ENCODE measurements around the gene TIMP3.
A peak's percentile ranks its signal among the peaks of the same experiment; 100 is the strongest.

Gene TIMP3

DNA sequence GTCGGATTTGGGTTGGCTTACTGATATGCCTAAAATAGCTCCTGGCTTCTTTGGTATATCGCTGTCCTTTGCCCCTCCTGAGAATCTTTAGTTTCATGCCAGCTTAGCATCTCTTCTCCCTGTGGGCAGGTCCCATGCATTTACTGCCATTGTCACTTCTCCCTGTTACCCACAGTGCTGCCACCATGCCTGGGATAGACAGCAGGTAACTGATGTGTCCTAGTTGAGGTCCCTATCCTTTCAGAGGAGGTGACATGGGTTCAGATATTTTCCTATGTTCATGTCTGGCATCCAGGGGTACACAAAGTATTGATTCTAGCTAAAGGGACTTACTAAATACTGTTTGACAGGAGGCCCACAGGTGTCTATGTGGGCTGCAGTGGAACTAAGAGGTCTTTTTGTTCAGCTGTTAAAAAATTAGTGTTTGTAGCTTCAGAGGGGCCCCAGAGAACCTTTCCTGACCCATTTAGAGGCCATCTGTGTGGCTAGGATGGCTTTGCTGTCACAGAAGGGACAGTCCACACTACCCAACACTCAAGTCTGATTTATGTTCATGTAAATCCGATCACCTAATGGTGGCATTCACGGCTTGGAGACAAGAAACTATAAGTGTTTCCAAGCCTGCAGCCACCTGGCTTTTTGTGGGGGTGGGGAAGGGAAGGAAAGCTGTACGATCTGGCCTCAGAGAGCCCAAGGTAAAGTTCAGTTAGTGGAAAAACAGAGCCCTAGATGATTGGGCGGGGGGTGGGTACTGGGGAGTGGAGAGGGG, 8.5 kb downstream of the TIMP3 start:
- no peak for DNase-seq

DNA sequence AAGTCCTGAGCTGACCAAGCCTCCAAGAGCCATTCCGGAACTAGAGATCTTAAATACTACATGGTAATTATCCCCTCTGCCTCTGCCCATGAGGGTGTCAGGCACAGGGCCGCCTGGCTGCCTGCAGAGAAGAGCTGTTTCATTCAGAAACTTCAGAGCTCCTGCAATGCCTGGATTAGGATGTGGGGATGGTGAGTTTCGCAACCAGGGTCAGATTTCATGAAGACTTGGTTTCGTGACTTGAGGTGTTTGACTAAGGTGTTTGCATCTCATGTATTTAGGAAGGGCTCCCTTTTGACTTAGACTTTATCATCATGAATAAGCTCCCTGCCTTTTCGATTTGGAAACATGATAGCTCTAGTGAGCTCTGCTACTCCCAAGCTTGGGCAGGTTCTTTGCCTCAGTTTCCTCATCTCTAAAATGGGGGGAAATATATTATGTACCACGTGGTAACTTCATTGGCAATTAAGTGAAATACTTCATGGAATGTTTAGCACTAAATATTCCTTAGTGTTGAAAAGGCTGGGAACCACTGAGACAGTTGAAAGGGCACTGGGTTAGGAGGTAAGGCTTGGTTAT, 9.1 kb downstream of the TIMP3 start:
- no peak for DNase-seq

DNA sequence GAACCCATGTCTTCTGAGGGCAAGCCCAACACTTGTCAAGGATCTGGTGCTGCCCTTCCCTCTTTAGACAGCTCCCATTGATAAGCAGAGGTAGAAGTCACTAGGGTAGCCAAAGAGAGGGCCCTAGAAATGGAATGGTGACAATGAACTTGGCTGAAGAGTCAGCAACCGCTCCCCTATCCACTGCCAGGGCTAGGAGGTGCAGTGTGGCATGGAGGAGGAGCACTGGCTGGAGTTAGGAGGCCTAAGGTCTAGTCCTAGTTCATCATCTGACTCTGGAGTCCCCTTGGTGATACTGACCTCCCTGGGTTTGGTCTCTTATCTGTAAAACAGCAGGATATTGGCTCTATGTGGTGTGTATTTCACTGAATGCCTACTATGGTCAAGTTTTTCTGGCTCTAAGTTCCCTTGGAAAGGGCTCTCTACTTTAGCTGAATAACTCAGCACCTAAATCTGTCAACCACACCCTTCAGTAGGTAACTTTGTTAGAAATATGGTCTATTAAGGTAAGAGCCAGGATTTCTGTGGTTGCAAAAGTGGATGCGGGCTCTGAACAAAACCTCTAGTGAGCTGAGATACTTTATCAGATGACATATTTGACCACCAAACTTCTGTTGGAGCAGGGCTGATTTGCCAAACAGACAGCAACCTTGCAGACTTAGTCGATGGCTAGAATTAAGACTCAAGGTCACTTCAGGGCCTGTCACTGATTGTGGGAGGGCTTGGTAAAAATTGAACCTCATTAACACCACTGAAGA, 10.5 kb downstream of the TIMP3 start:
- no peak for DNase-seq

- no peak for DNase-seq
These were observed 12.9 kb downstream of the TIMP3 start for GRCh38 chr22:32814285-32814860.

DNA sequence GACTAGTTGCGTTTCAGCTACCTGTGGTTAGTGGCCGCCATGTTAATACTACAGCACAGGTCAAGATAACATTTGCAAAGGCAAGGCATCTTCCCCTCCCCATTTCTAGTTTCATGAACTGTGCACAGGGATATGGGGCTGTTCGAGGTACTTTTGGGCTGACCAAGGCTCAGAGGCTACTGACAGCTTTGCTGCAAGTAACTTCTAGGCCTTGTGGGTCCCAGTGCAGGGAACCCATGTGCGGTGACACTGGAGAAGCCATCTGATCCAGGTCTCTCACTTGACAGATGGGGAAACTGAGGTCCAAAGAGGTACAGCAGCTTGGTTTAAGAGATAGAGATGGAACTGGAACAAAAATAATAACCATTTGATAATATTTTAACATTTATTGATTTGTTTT, 13.6 kb downstream of the TIMP3 start:
- no peak for DNase-seq

GRCh38 chr22:32815943-32816342, 14.4 kb downstream of the TIMP3 start:
- no peak for DNase-seq

GRCh38 chr22:32817137-32817730, 15.7 kb downstream of the TIMP3 start:
- no peak for DNase-seq

- DNase-seq = no peak
These were observed 17.1 kb downstream of the TIMP3 start for GRCh38 chr22:32818446-32819115.

- DNase-seq = no peak
These were observed 17.6 kb downstream of the TIMP3 start for GRCh38 chr22:32819120-32819519.

DNA sequence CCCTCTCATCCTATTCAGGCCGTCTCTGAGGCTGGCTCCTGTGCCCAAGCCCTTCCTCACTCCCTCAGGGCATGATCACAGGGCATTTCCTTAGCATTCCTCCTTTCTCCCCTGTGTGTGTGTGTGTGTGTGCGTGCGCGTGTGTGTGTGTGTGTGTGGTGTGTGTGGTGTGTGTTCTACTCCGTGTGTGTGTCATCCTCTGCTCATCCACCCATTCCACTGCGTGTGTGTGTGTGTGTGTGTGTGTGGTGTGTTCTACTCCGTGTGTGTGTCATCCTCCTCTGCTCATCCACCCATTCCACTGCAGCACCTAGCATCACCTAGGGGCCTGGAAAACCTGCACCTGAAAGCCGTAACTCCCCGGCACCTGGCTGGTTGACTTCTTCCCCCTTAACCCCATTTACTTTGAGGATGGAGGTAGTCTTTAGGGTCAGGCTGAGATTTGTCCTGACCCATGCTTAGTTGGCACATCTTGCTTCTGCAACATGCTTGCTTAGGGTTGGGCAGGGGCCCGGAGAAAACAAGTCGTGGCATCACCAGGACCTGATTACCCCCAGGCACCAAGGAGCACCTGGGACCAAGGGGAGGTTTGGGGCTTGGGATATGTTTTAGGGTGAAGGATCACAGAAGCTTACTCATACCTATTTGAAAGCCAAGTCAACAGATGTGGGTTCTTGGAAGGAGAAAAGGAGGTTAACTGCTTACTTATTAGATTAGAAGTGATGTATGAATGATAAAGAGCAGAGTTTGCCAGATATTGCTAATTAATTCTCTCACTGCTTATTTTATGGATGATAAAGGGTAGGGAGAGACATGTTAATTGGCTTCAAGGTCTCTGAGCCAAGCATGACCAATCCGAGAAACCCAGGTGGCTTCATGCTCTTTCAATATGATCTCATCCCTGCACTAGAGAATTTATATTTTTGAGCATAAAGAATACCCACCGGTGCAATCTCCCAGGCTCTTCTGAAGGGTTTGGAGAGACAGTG, 18.9 kb downstream of the TIMP3 start:
- no peak for DNase-seq

- no peak for DNase-seq
These were observed 20.8 kb downstream of the TIMP3 start for GRCh38 chr22:32822179-32822877.

GRCh38 chr22:32823024-32823730, 21.7 kb downstream of the TIMP3 start:
- DNase-seq = no peak

DNA sequence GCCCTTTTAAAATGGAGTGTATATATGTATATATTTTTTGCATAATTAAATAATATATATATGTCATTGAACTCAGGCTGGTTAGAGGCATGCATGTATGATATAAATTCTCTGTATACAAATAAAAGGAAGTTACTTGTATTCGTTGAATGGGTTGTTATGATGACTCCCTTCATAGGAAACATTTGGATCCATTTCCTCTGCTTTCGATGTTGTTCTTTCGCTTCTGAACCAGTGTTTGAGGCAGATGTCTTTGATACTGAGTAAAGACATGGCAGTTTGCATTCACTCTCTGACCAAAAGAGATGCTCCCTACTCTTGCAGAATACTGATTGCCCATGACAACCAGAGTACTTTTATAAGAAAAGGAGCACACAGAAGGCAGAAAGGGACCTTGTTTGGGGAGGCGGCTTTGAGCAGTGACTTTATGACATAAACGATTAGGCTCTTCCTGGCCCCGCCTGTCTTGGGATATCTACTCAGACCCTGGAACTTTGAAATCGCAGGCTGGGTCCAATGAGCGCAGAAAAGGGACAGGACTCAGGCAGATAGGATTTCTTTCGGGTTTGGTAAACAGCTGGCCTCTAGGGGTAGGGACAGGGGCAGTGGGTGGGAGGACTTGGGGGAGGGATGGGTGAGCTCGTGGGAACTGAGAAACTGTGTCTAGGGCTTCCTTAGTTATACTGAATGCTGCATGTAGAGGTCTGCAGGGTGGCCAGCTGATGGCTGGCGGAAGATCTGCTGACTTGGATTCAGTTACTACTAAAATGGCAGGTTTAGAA, 23.2 kb downstream of the TIMP3 start:
- DNase-seq = no peak

GRCh38 chr22:32826537-32826936, 25.0 kb downstream of the TIMP3 start:
- no peak for DNase-seq

- DNase-seq = no peak
These were observed 25.6 kb downstream of the TIMP3 start for GRCh38 chr22:32827049-32827602.

DNA sequence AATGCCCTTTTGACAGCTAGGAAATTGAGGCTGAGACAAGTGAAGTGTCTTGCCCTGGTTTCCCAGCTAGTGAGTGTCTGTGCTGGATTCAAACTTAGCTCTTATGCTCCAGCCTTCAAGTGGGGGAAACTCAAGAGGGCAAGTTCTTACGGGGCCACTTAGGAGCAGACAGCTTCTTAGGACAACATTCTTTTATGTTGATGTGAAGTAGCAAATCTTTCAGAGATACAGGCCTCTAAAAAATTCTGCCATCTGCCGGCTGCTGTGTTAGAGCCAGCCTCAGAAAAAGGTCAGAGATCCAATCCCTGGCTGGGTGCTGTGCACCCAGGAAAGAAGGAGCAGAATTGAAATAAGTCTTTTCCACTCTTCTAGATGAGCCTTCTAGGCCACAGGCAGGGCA, 26.6 kb downstream of the TIMP3 start:
- no peak for DNase-seq

- DNase-seq = no peak
These were observed 27.1 kb downstream of the TIMP3 start for GRCh38 chr22:32828561-32828960.

GRCh38 chr22:32829451-32829851, 27.9 kb downstream of the TIMP3 start:
- peak; percentile 35 for DNase-seq

DNA sequence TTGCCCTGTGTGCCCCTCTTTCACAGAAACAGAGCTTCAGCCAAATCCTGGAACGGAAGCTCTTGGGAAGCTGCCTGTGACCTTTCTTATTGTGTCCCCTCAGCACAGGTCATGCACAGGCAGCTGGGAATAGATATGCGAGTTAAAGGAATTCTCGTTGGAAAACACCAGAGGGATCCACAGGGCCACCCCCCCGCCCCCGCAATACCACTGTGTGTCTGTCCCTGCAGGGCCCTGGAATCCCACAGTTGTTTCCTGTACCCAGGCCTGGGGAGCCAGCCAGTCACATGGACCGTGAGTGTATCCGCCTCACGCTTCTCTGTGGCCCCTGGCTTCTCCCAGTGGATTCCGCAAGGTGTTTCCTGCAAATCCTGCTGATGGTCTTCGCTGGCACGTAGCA, 29.0 kb downstream of the TIMP3 start:
- DNase-seq = no peak
